ENCODE results near the gene MRPL46. TPM values are rescaled to one million over a fixed set of nuclear protein-coding genes. Genes with fewer than 3 reads are reported as not detected.

The MRPL46 gene
- total RNA-seq, 1 experiment from 2014 or later: 30.5 TPM

GRCh38 chr15:88477126-88477525 lies 9.9 kb upstream of the MRPL46 start:
- Histone ChIP-seq H3K27me3 (ENCODE audit: insufficient read depth, low read length) (no peaks in the 10 kb centered on the region), H3K4me2 (ENCODE audit: low read length) (no peak overlapping the region), H3K36me3 (ENCODE audit: control insufficient read depth in 1 of 2, insufficient read depth in 2 of 2, low read length in 2 of 2) (peaks cover 15 to 19% of the 10 kb centered on the region in 2 experiments; a peak in 3 of 4 replicates), H3K9ac (ENCODE audit: low read length) (no peak overlapping the region), H3K4me3 (replicated peaks in 1 of 2; ENCODE audit: low read depth in 1 of 2, low read length in 2 of 2) (no peak overlapping the region), H3K27ac (ENCODE audit: low read depth, low read length) (no peak overlapping the region), H4K20me1 (ENCODE audit: insufficient read depth) (no peaks in the 10 kb centered on the region; the same call in 1 of the 2 replicates), H3K79me2 (ENCODE audit: insufficient read depth, low read length) (0 out of 2 replicates have a peak, but pooled peaks cover 1% of the 10 kb centered on the region), H3K9me3 (ENCODE audit: control insufficient read depth in 1 of 2, insufficient read depth in 1 of 2, low read depth in 1 of 2, low read length in 2 of 2) (no peaks in the 10 kb centered on the region), H3K4me1 (ENCODE audit: control insufficient read depth in 1 of 2, insufficient read depth in 2 of 2, low read length in 2 of 2) (no peaks in the 10 kb centered on the region), H3K9me2 (ENCODE audit: insufficient read depth) (no peaks in the 10 kb centered on the region), H2AFZ (ENCODE audit: low read depth, low read length, poor library complexity, severe bottlenecking) (no peak overlapping the region)
- DNase-seq (ENCODE audit: low read depth, low spot score) (no peak), ATAC-seq (no peak)
- CTCF ChIA-PET: interaction anchor here (1.0 kb wide), 1 partner anchor 137 kb away, joined by 7 read pairs; no protein-coding TSS in a partner anchor
- no peak for TF ChIP-seq POLR2AphosphoS5 (IDR thresholded peaks at IDR 0.05; ENCODE audit: low read depth, low read length)
- no peak for TF ChIP-seq JUND (IDR thresholded peaks at IDR 0.05)
- TF ChIP-seq POLR2A (IDR thresholded peaks at IDR 0.05; ENCODE audit: borderline replicate concordance, extremely low read depth, insufficient read depth, insufficient read length): no peak
- no peak for TF ChIP-seq ZFX (IDR thresholded peaks at IDR 0.05)
- TF ChIP-seq SRF (IDR thresholded peaks at IDR 0.05; ENCODE audit: low read depth): no peak
- TF ChIP-seq TCF7L2 (IDR thresholded peaks at IDR 0.05; ENCODE audit: borderline replicate concordance, extremely low read depth, insufficient read depth, insufficient read length): no peak
- no peak for TF ChIP-seq EGR1 (IDR thresholded peaks at IDR 0.05; ENCODE audit: low read depth)
- TF ChIP-seq, protein P1, sequence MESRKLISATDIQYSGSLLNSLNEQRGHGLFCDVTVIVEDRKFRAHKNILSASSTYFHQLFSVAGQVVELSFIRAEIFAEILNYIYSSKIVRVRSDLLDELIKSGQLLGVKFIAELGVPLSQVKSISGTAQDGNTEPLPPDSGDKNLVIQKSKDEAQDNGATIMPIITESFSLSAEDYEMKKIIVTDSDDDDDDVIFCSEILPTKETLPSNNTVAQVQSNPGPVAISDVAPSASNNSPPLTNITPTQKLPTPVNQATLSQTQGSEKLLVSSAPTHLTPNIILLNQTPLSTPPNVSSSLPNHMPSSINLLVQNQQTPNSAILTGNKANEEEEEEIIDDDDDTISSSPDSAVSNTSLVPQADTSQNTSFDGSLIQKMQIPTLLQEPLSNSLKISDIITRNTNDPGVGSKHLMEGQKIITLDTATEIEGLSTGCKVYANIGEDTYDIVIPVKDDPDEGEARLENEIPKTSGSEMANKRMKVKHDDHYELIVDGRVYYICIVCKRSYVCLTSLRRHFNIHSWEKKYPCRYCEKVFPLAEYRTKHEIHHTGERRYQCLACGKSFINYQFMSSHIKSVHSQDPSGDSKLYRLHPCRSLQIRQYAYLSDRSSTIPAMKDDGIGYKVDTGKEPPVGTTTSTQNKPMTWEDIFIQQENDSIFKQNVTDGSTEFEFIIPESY (IDR thresholded peaks at IDR 0.05; ENCODE audit: extremely low read depth, insufficient replicate concordance, low read length): no peak
- no peak for TF ChIP-seq EZH2 (IDR thresholded peaks at IDR 0.05)
- TF ChIP-seq SIN3A (IDR thresholded peaks at IDR 0.05; ENCODE audit: low read depth): no peak
- TF ChIP-seq ZNF274 (IDR thresholded peaks at IDR 0.05; ENCODE audit: low read depth, low read length): no peak
- TF ChIP-seq FOSL1 (IDR thresholded peaks at IDR 0.05; ENCODE audit: low read depth): no peak
- TF ChIP-seq, protein P2, sequence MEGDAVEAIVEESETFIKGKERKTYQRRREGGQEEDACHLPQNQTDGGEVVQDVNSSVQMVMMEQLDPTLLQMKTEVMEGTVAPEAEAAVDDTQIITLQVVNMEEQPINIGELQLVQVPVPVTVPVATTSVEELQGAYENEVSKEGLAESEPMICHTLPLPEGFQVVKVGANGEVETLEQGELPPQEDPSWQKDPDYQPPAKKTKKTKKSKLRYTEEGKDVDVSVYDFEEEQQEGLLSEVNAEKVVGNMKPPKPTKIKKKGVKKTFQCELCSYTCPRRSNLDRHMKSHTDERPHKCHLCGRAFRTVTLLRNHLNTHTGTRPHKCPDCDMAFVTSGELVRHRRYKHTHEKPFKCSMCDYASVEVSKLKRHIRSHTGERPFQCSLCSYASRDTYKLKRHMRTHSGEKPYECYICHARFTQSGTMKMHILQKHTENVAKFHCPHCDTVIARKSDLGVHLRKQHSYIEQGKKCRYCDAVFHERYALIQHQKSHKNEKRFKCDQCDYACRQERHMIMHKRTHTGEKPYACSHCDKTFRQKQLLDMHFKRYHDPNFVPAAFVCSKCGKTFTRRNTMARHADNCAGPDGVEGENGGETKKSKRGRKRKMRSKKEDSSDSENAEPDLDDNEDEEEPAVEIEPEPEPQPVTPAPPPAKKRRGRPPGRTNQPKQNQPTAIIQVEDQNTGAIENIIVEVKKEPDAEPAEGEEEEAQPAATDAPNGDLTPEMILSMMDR (IDR thresholded peaks at IDR 0.05 in 2 of 3, conservative IDR thresholded peaks at IDR 0.05 in 1 of 3; ENCODE audit: borderline replicate concordance in 1 of 3, insufficient read depth in 1 of 3, low read depth in 2 of 3, low read length in 2 of 3): no peak
- no peak for TF ChIP-seq CEBPB (IDR thresholded peaks at IDR 0.05; ENCODE audit: low read depth)
- TF ChIP-seq RAD21 (IDR thresholded peaks at IDR 0.05; ENCODE audit: low read depth): no peak
- no peak for TF ChIP-seq CBX3 (IDR thresholded peaks at IDR 0.05; ENCODE audit: low read depth)
- TF ChIP-seq YY1 (IDR thresholded peaks at IDR 0.05; ENCODE audit: extremely low read depth, insufficient replicate concordance, low read depth, low read length): no peak
- no peak for TF ChIP-seq SP1 (IDR thresholded peaks at IDR 0.05; ENCODE audit: low read depth)
- TF ChIP-seq, protein P3, sequence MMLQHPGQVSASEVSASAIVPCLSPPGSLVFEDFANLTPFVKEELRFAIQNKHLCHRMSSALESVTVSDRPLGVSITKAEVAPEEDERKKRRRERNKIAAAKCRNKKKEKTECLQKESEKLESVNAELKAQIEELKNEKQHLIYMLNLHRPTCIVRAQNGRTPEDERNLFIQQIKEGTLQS (IDR thresholded peaks at IDR 0.05): no peak
- BruUV-seq (replicated peaks): no TSS peak
- POLR2A ChIA-PET: no interaction called here
- RAD21 ChIA-PET (ENCODE audit: low non-redundant PET in 1 of 2, low total read pairs in 2 of 2, uncharacterized antibody in 2 of 2, unreplicated experiment in 2 of 2): no interaction called here
- intact Hi-C loops (cut with micrococcal nuclease): no loop called here

Measured in HCT116 (cell line).